Measurements from ENCODE around the gene CEP63.

The CEP63 gene

GRCh38 chr3:134459562-134459961, 26.3 kb upstream of the CEP63 start:
- DNase-seq (ENCODE audit: low spot score): no peak
- TF ChIP-seq CTCF (IDR thresholded peaks at IDR 0.05; ENCODE audit: extremely low read depth, missing control alignments): no peak

DNA sequence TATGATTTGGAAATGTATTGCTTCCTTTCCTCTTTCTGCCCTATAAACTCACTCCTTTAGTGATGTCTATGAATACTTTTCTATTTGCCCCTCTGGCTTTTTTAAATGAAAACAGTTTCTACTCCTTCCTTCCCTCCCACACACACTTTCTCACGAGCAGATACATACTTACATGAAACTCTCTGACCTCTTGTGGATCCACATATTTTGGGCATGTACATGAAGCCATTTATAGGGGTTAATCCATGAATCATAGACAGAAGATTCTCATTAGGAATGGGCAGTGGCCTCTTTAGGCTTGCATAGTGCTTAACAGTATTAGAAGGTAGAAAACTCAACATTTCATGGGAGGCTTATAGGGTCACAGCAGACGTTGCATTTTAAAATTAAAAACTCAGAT, 24.9 kb upstream of the CEP63 start:
- DNase-seq (ENCODE audit: low spot score): no peak
- no peak for TF ChIP-seq CTCF (IDR thresholded peaks at IDR 0.05; ENCODE audit: extremely low read depth, missing control alignments)

DNA sequence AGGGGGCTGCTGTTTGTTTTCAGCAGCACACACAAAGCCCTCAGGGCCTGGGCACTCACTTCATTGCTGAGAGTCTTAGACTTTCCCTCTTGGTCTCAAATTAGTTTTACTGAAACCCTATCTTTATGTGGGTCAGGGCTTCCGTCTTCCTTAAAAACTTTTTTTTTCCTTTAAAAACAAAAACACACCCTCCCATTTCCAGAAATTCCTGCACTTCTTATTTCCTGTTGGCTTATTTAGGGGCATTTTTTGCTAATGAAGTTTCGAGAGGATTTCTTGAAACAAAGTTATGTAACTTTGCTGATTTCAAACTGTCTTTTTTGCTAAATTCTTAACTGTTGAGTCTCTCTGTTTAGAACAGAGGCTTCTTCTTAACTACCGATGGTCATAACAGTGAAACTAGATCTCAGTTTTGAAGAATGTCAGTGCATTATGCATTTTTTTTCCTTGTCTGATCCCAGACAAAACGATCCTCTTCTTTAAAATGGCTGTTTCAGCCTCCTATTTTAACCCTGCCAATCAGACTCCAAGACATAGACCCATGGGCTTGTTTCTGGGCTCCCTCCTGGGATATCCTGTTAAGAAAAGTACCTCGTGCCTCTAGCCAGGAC, 23.4 kb upstream of the CEP63 start:
- DNase-seq (ENCODE audit: low spot score): no peak
- TF ChIP-seq CTCF (IDR thresholded peaks at IDR 0.05; ENCODE audit: extremely low read depth, missing control alignments): no peak

- no peak for DNase-seq (ENCODE audit: low spot score)
- TF ChIP-seq CTCF (IDR thresholded peaks at IDR 0.05; ENCODE audit: extremely low read depth, missing control alignments): no peak
Measured at GRCh38 chr3:134463676-134464063, 22.2 kb upstream of the CEP63 start.

- no peak for TF ChIP-seq CTCF (IDR thresholded peaks at IDR 0.05; ENCODE audit: extremely low read depth, missing control alignments)
- no peak for DNase-seq (ENCODE audit: low spot score)
Measured at GRCh38 chr3:134464064-134464688, 21.7 kb upstream of the CEP63 start.

DNA sequence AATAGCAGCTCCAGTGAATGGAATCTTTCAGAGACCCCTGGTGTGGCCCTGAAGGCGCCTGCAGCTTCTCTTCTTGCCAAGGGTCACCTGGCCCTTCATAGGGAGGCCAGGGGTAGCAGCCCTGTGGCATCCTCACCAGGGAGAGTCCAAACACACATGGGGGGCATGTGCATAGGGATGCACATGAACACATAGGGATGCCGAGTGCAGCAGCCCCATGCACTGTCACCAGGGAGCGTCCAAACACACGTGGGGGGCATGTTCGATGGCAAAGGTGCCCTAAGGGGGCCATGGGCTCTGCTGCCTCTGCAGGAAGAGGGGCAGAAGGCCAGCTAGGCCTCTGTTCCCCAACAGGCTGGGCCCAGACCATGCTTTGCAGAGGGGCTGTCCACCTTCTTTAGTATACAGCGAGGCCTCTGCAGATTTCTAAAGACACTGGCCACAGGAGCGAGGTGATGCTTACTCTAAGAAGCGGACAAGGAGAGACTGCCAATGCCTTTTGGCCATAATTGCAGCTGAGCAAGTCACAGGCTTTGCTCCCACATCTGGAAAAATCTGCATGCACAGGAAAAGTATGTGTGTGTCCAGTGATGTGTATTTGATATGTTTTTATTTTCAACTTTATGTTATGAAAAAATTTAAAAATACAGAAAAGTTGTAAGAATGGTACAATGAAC, 21.0 kb upstream of the CEP63 start:
- no peak for TF ChIP-seq CTCF (IDR thresholded peaks at IDR 0.05; ENCODE audit: extremely low read depth, missing control alignments)
- no peak for DNase-seq (ENCODE audit: low spot score)

DNA sequence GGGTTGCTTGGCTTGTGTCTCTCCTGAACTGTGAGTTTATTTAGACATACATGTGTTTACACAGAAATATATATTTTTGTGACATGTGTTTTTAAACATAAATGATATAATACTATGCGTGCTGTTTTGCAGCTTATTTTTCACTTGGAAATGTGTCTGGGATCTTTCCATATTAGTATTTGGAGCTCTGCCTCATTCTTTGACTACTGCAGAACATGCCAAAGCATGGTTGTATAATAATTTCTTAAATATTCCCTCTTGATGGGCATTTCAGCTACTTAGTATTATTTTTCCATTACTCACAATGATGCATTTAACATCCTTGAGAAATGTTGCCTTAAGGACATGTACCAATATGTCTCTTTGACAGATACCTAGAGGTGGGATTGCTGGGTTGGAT, 19.5 kb upstream of the CEP63 start:
- no peak for DNase-seq (ENCODE audit: low spot score)

More for the DNA sequence above, 19.5 kb upstream of the CEP63 start:
- no peak for TF ChIP-seq CTCF (IDR thresholded peaks at IDR 0.05; ENCODE audit: extremely low read depth, missing control alignments)

Data from GM20000 (cell line).